ENCODE measurements around the gene PKN1. TPM values are rescaled to one million over a fixed set of nuclear protein-coding genes. Genes with fewer than 3 reads are reported as not detected.

The PKN1 gene
- total RNA-seq, 1 donor from 2014 or later = 85.9 TPM

DNA sequence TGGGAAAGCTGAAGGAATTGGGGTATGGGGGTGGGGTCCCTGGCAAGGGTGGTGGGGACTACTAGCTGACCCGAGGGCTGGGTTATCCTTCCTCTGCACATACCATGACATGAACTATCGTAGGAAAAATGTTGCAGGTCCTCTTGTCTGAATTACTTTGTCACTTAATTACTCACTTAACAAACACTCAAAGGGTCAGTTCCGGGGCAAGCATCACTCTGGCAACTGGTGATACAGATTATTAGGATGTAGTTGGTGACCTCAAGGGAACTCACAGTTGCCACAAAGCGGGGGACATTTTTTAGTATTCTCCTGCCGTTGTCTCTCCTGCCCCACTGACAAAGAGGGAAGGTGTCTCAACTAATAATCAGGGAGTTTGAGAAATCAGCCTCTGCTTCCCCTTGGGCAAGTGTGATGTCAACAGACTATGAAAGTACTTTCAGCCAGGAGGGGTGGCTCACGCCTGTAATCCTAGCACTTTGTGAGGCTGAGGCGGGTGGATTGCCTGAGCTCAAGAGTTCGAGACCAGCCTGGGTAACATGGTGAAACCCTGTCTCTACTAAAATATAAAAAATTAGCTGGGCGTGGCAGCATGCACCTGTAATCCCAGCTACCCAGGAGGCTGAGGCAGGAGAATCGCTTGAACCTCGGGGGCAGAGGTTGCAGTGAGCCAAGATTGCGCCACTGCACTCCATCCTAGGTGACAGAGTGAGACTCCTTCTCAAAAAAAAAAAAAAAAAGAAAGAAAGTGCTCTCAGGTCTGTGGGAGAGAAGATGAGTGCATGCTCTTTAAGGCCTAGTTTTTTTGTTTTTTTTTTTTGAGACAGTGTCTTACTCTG lies 74.8 kb downstream of the PKN1 start:
- no peaks in the 10 kb centered on the region for H3K36me3 Mint-ChIP-seq
- no peak overlapping the region for H3K4me3 Mint-ChIP-seq
- no peak for DNase-seq (ENCODE audit: low spot score in 2 of 2, unreplicated experiment in 2 of 2)
- peaks cover 56% of the 10 kb centered on the region for H3K4me1 Mint-ChIP-seq
- no peaks in the 10 kb centered on the region for H3K9me3 Mint-ChIP-seq
- H3K27ac Mint-ChIP-seq = peak overlapping the region; percentile 99
- TF ChIP-seq, protein P1, sequence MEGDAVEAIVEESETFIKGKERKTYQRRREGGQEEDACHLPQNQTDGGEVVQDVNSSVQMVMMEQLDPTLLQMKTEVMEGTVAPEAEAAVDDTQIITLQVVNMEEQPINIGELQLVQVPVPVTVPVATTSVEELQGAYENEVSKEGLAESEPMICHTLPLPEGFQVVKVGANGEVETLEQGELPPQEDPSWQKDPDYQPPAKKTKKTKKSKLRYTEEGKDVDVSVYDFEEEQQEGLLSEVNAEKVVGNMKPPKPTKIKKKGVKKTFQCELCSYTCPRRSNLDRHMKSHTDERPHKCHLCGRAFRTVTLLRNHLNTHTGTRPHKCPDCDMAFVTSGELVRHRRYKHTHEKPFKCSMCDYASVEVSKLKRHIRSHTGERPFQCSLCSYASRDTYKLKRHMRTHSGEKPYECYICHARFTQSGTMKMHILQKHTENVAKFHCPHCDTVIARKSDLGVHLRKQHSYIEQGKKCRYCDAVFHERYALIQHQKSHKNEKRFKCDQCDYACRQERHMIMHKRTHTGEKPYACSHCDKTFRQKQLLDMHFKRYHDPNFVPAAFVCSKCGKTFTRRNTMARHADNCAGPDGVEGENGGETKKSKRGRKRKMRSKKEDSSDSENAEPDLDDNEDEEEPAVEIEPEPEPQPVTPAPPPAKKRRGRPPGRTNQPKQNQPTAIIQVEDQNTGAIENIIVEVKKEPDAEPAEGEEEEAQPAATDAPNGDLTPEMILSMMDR (IDR thresholded peaks at IDR 0.05; ENCODE audit: unreplicated experiment) = no peak
- H3K27me3 Mint-ChIP-seq (ENCODE audit: low read depth) = no peaks in the 10 kb centered on the region

GRCh38 chr19:14510311-14511228 lies 77.5 kb downstream of the PKN1 start:
- no peaks in the 10 kb centered on the region for H3K27me3 Mint-ChIP-seq (ENCODE audit: low read depth)
- peak overlapping the region; percentile 88 for H3K27ac Mint-ChIP-seq
- DNase-seq (ENCODE audit: low spot score in 2 of 2, unreplicated experiment in 2 of 2) = no peak
- H3K36me3 Mint-ChIP-seq = peaks cover 15% of the 10 kb centered on the region
- no peaks in the 10 kb centered on the region for H3K9me3 Mint-ChIP-seq
- H3K4me1 Mint-ChIP-seq = peaks cover 54% of the 10 kb centered on the region
- no peak overlapping the region for H3K4me3 Mint-ChIP-seq
- TF ChIP-seq, protein P1 (IDR thresholded peaks at IDR 0.05; ENCODE audit: unreplicated experiment) = no peak

DNA sequence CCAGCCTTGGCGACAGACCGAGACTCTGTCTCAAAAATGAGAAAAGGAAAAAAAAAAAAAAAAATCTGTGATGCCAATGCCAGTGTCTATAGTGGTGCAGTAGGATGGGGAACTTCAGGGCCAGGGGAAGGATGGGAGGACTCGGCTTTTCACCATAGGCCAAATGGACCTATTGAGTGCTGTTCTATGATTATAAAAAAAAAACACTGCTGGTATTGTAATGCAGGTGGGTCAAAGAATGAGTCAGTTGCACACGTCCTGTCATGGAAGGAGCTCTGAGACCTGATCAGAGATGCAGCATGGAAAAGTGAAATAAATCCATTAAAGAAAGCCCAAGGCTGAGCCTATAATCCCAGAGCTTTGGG lies 78.1 kb downstream of the PKN1 start:
- Mint-ChIP-seq H3K4me1 (peaks cover 54% of the 10 kb centered on the region), H3K9me3 (no peaks in the 10 kb centered on the region), H3K27me3 (ENCODE audit: low read depth) (no peaks in the 10 kb centered on the region), H3K27ac (peak overlapping the region; percentile 88), H3K36me3 (peaks cover 21% of the 10 kb centered on the region), H3K4me3 (no peak overlapping the region)
- TF ChIP-seq, protein P1 (IDR thresholded peaks at IDR 0.05; ENCODE audit: unreplicated experiment) = no peak
- no peak for DNase-seq (ENCODE audit: low spot score in 2 of 2, unreplicated experiment in 2 of 2)

DNA sequence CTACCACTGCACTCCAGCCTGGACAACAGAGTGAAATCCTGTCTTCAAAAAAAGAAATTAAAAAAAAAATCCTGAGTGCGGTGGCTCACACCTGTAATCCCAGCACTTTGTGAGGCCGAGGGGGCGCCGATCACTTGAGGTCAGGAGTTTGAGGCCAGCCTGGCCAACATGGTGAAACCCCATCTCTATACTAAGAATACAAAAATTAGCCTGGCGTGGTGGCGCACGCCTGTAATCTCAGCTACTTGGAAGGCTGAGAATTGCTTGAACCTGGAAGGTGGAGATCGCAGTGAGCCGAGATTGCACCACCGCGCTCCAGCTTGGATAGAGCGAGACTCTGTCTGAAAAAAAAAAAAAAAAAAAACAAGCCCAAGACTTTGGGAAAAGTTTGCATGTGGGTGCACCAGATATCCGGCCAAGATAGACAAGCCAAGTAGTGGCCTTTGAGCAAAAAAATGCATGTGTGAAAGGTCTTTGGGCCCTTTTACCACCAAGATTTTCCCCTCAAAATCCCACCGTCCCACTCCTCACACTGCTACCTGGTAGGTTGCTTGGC lies 79.4 kb downstream of the PKN1 start:
- no peak for DNase-seq (ENCODE audit: low spot score in 2 of 2, unreplicated experiment in 2 of 2)
- TF ChIP-seq, protein P1 (IDR thresholded peaks at IDR 0.05; ENCODE audit: unreplicated experiment) = no peak
- Mint-ChIP-seq H3K9me3 (no peaks in the 10 kb centered on the region), H3K27me3 (ENCODE audit: low read depth) (no peaks in the 10 kb centered on the region), H3K27ac (no peak overlapping the region), H3K36me3 (peaks cover 26% of the 10 kb centered on the region), H3K4me3 (no peak overlapping the region), H3K4me1 (peaks cover 55% of the 10 kb centered on the region)

DNA sequence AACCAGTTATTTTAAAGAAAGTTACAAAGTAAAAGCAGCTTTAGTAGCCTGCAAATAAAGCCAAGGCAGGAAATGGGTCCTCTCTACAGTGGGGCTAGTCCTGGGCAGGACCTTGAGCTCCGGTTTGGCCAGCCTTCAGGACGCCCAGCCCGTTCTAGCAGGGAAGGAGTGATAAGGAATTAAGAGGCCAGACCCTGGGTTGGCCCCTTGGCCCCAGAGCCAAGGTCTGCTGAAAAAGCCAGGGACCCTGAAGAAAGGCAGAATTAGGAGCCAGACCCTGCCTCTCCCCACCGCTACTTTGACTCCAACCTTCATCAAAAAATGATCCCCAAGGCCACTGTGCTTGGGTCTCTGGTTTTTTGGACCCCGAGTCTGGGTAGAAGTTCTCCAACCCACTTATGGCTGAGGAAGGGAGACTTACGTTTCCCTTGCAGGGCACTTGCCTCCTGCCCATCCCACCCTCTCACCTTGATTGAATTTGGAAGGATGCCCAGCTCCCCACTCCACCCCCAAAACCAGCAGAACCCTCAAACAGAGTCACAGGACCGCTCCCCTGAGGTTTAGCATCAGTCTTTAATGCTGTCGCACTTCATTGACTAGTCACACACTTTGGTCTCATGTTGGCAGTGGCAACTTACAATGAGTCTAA lies 81.2 kb downstream of the PKN1 start:
- peak overlapping the region; percentile 6 for H3K4me3 Mint-ChIP-seq
- no peaks in the 10 kb centered on the region for H3K9me3 Mint-ChIP-seq
- H3K27ac Mint-ChIP-seq = peak overlapping the region; percentile 64
- peaks cover 26% of the 10 kb centered on the region for H3K36me3 Mint-ChIP-seq
- no peaks in the 10 kb centered on the region for H3K27me3 Mint-ChIP-seq (ENCODE audit: low read depth)
- DNase-seq (ENCODE audit: low spot score in 2 of 2, unreplicated experiment in 2 of 2) = no peak
- H3K4me1 Mint-ChIP-seq = peaks cover 44% of the 10 kb centered on the region
- TF ChIP-seq, protein P1 (IDR thresholded peaks at IDR 0.05; ENCODE audit: unreplicated experiment) = no peak

Measured in mesothelial cell of epicardium (in vitro differentiated cells).